ENCODE measurements around the gene DRICH1. TPM values are rescaled to one million over a fixed set of nuclear protein-coding genes. Genes with fewer than 3 reads are reported as not detected.

The DRICH1 gene
- total RNA-seq, 1 donor from 2014 or later = not detected

DNA sequence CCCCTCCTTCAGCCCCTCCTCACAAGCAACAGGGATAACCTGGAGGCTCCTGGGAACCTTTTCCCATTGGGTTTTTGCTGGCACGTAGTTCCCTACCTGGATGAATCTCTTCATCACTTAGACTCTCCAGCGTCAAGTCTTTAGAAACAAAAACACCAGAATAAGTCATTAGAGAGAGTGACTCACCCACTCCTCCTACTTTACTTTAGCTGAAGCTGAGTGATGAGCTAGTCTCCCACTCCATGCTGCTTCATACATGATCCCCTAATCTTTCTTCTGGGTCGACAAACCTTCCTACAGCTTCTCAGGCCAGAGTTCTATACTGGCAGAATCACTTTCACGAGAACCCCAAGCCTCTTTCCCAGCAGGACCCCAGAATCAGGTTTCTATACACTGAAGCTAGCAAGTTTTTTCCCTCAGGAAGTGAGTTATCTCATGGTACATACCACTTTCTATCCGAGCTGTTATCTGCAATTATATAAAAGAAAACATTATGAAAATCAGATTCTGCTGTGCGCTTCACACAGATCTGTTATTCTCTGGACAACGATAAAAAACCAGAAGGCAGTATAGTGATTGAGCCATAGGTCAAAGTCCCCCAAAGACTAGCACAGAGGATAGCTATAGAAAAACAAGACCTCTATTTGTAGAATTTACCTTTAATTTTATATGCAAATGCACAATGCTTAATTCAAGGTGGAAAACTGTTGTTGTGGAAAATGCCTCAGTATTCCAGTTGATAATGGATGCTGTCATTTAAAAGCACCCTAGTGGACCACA is 18.7 kb downstream of the DRICH1 start:
- TF ChIP-seq CTCF (IDR thresholded peaks at IDR 0.05; ENCODE audit: borderline replicate concordance) = no peak

GRCh38 chr22:23609983-23610781 is 21.9 kb downstream of the DRICH1 start:
- intact Hi-C loops (cut with micrococcal nuclease) = no loop called here
- Histone ChIP-seq H3K27ac (replicated peaks) (no peak overlapping the region), H3K27me3 (ENCODE audit: low read depth) (peaks cover 14% of the 10 kb centered on the region), H3K4me3 (no peak overlapping the region), H3K4me1 (no peaks in the 10 kb centered on the region), H3K9me3 (replicated peaks) (no peaks in the 10 kb centered on the region), H3K36me3 (no peaks in the 10 kb centered on the region)
- TF ChIP-seq CTCF (IDR thresholded peaks at IDR 0.05; ENCODE audit: borderline replicate concordance) = no peak
- no peak for DNase-seq

More for the DNA sequence above, 18.7 kb downstream of the DRICH1 start:
- Histone ChIP-seq H3K36me3 (no peaks in the 10 kb centered on the region), H3K27me3 (ENCODE audit: low read depth) (no peaks in the 10 kb centered on the region), H3K4me3 (no peak overlapping the region), H3K27ac (replicated peaks) (no peak overlapping the region), H3K9me3 (replicated peaks) (no peaks in the 10 kb centered on the region), H3K4me1 (no peaks in the 10 kb centered on the region)
- DNase-seq = no peak
- intact Hi-C loops (cut with micrococcal nuclease) = no loop called here

DNA sequence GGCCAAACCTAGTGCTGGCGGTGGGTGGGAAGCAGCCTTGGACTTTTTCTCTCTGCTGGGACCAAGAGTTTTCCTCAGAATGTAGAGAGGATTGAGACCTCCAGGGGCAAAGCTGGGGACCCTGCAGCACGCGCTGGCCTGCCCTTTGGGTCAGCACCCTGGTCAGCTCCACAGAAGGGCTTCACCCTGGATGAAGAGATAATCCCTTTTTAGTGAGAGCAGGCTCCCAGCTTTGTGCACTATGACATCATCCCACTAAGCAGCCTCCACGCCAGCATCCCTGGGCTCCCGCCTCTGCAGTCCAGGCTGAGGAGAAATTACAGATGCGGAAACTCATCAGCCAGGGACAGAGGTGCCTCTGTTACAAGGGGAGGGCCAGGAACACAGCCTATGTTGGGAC is 23.5 kb downstream of the DRICH1 start:
- DNase-seq = no peak
- Histone ChIP-seq H3K9me3 (replicated peaks) (no peaks in the 10 kb centered on the region), H3K36me3 (no peaks in the 10 kb centered on the region), H3K4me3 (no peak overlapping the region), H3K27ac (replicated peaks) (no peak overlapping the region), H3K4me1 (no peaks in the 10 kb centered on the region), H3K27me3 (ENCODE audit: low read depth) (peaks cover 18% of the 10 kb centered on the region)
- intact Hi-C loops (cut with micrococcal nuclease) = no loop called here
- TF ChIP-seq CTCF (IDR thresholded peaks at IDR 0.05; ENCODE audit: borderline replicate concordance) = no peak

DNA sequence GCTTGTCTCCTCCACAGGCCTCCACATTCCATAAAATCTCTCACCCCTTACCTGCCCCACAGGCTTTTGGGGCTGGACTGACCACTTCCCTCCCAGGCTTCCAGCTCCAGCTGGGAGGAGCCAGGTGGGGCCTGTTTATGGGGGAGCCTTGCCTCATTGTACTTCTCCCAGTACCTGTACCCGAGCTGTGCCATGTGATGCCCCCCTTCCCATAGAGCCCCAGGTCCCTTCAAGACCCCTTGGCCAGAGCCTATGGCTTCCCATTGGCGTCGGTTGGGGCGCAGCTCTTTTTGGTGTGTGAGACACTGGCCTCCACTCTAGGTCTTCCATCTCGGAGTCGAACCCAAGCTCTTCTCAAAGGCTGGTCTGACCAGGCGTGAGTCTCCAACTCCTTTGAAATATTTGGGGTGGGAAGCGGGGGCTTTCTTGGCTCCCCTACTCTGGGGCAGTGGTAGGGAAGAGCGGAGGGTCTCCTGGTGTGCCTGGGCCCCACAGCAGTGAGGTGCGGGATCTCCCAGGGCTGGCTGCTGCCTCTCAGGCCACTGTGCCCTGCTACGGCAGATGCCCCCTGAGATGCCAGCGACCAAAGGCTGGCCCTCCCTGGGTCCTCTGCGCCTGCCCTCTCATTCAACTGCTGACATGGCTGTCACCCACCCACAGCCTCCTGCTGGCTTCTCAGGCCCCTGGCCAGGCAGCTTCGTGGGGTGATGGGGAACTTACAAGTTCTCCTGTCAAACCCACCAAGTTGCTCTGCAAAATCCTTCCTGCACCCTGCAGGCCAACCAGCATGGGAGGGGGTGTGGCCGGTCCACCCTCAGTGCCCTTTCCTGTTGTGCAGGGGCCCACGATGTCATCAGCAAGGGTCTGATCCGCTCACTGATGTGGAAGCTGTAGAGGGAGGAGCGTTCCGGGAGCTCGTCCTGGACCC is 25.7 kb downstream of the DRICH1 start:
- Histone ChIP-seq H3K27ac (replicated peaks) (no peak overlapping the region), H3K4me3 (no peak overlapping the region), H3K4me1 (no peaks in the 10 kb centered on the region), H3K36me3 (no peaks in the 10 kb centered on the region), H3K27me3 (ENCODE audit: low read depth) (peaks cover 26% of the 10 kb centered on the region), H3K9me3 (replicated peaks) (no peaks in the 10 kb centered on the region)
- TF ChIP-seq CTCF (IDR thresholded peaks at IDR 0.05; ENCODE audit: borderline replicate concordance) = no peak
- intact Hi-C loops (cut with micrococcal nuclease) = no loop called here
- no peak for DNase-seq
